Stimulated activated naive CD8-positive, alpha-beta T cell treated with anti-CD3 and anti-CD28 coated beads, Interleukin-15, Interleukin-2, amounts not matched to agents 100 ng/mL and 50 ng/mL, for 24 hours (primary cell): ENCODE measurements around the gene CLNS1A.

ENCODE experiments used
- H3K27ac Mint-ChIP-seq: one replicate; pipeline ENCODE4 v1.8.0; 2021; ENCODE audit warnings: mild to moderate bottlenecking, mixed read lengths
- H3K27me3 Mint-ChIP-seq: one replicate; pipeline ENCODE4 v1.8.0; 2021; ENCODE audit warnings: mixed read lengths
- H3K36me3 Mint-ChIP-seq: one replicate; pipeline ENCODE4 v1.8.0; 2021; ENCODE audit warnings: low read depth, mixed read lengths
- H3K4me1 Mint-ChIP-seq: one replicate; pipeline ENCODE4 v1.8.0; 2021; ENCODE audit warnings: low read depth, mixed read lengths
- H3K4me3 Mint-ChIP-seq: one replicate; pipeline ENCODE4 v1.8.0; 2021; ENCODE audit warnings: mild to moderate bottlenecking, mixed read lengths
- H3K9me3 Mint-ChIP-seq: one replicate; pipeline ENCODE4 v1.8.0; 2021; ENCODE audit warnings: mixed read lengths

Gene CLNS1A, protein sequence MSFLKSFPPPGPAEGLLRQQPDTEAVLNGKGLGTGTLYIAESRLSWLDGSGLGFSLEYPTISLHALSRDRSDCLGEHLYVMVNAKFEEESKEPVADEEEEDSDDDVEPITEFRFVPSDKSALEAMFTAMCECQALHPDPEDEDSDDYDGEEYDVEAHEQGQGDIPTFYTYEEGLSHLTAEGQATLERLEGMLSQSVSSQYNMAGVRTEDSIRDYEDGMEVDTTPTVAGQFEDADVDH

DNA sequence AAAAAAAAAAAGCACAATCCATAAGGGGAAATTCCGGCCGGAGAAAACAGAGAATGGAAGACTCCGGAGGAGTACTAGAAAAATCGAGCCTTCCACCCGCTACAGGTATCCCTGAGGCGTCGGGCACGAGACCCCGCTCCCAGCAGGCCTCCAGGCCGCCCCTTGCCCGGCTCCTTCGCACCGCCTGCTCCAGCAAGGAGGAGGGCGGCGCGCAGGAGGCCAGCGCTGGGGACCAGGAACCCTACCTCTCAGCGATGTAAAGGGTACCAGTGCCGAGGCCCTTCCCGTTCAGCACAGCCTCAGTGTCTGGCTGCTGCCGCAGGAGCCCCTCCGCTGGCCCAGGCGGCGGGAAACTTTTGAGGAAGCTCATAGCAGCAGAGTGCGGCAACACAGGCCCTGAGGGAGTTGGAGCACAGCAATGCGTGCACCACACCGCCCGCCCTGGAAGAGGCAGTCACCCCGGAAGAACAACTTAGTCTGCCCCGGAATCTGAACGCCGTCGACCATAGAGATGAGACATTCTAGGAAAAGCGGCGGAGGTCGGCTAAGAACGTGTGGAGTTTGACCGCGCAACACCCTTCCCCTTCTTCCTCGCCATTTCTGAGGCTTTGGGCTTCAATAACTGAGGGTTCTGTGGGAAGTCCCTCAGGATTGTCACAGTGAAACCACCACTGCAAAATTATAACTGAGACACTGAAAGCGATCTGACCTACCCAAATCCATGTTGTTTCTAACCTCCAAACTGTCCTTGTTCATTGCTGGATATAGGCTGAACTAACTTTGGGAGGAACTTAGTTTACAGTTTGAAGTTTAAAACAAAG is at the start of gene CLNS1A:
Gene CLNS1A (minus strand): TSS at position 450 of the 821 bp plus-strand sequence. CDS start 80 bp downstream, at position 370.
- H3K4me3 Mint-ChIP-seq: peak within 1 kb of the TSS; percentile 92
- peaks cover 47% of the 10 kb centered on the region for H3K4me1 Mint-ChIP-seq
- peaks cover 6% of the 10 kb centered on the region for H3K9me3 Mint-ChIP-seq
- H3K27me3 Mint-ChIP-seq: no peaks in the 10 kb centered on the region
- H3K36me3 Mint-ChIP-seq: peaks cover 35% of the 10 kb centered on the region
- peak within 1 kb of the TSS; percentile 91 for H3K27ac Mint-ChIP-seq

DNA sequence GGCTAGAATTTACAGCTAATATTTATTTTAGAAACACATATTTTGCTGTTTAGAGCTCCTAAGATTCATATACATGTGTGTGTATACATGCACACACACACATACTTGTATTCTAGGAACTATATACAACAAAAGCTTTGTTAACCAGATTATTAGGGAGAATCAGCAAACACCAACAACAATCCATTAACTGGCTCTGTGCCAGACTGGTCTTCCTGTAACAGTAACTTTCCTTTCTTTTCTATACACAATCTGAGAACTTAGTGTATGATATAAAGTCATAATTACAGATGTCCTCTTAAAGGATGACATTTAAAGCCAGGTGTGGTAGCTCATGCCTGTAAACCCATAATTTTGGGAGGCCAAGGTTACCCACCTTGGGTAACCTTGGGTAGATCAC is 49.5 kb upstream of the CLNS1A start:
- Mint-ChIP-seq H3K27ac (no peak overlapping the region), H3K36me3 (peaks cover 57% of the 10 kb centered on the region)

DNA sequence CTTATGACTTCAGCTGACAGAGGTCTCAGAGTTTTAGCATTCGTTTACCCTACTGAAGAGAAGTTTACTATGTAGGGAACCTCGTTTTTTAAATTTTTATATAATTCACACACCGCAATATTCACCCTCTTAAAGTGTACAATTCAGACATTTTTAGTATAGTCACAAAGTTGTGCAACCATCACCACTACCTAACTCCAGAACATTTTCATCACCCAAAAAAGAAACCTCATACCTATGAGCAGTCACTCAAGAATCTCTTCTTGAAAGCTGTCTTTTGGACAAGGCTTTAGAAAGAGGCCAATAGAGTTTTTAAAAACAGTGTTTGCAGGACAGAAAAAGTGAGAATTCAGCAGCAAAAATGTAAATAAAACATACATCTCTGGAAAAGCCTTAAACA is 39.5 kb upstream of the CLNS1A start:
- H3K36me3 Mint-ChIP-seq: peaks cover 73% of the 10 kb centered on the region
- no peak overlapping the region for H3K4me3 Mint-ChIP-seq
- no peaks in the 10 kb centered on the region for H3K9me3 Mint-ChIP-seq
- H3K4me1 Mint-ChIP-seq: no peaks in the 10 kb centered on the region
- no peak overlapping the region for H3K27ac Mint-ChIP-seq
- H3K27me3 Mint-ChIP-seq: no peaks in the 10 kb centered on the region

More for the DNA sequence above, 49.5 kb upstream of the CLNS1A start:
- H3K27me3 Mint-ChIP-seq: no peaks in the 10 kb centered on the region
- no peaks in the 10 kb centered on the region for H3K9me3 Mint-ChIP-seq
- no peak overlapping the region for H3K4me3 Mint-ChIP-seq
- no peaks in the 10 kb centered on the region for H3K4me1 Mint-ChIP-seq

DNA sequence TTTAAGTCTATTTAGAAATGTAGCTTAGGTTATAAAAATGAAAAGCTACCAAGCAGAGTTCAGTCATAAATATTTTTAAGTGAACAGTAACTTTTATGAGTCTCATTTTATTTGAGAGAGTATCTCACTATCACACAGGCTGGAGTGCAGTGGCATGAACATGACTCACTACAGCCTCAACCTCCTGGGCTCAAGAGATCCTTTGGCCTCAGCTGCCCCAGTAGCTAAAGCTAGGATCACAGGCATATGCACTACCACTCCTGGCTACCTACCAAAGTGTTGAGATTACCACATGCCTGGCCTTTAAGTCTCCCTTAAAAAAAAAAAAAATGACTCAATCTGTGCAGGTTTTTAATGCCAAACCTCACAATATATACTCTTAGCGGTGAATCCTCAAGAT is 34.7 kb upstream of the CLNS1A start:
- no peaks in the 10 kb centered on the region for H3K9me3 Mint-ChIP-seq
- H3K27ac Mint-ChIP-seq: no peak overlapping the region
- no peaks in the 10 kb centered on the region for H3K27me3 Mint-ChIP-seq
- H3K4me1 Mint-ChIP-seq: no peaks in the 10 kb centered on the region
- H3K4me3 Mint-ChIP-seq: no peak overlapping the region
- H3K36me3 Mint-ChIP-seq: peaks cover 83% of the 10 kb centered on the region

DNA sequence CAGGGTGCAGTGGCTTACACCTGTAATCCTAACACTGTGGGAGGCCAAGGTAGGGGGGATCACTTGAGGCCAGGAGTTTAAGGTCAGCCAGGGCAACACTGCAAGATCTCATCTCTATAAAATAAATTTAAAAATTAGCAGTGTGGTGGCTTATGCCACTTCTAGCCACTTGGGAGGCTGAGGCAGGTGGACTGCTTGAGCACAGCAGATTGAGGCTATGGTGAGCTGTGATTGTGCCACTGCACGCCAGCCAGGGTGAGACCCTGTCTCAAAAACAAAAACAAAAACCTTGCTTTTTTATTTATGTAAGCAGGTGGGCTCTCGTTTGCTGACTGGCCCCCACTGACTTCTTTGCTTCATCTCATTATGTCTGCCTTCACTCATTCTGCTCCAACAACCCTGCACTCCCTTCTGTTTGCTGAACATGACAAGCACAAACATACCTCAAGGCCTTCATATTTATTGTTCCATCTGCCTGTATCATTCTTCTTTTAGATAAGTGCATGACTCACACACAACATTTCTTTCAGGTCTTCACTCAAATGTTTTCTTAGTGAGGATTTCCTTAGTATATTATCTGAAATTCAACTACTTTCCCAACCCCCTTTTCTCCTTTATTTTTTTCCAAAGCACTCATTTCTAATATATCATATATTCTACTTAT is 32.4 kb upstream of the CLNS1A start:
- no peak overlapping the region for H3K27ac Mint-ChIP-seq
- no peaks in the 10 kb centered on the region for H3K27me3 Mint-ChIP-seq
- no peaks in the 10 kb centered on the region for H3K4me1 Mint-ChIP-seq
- H3K36me3 Mint-ChIP-seq: peaks cover 75% of the 10 kb centered on the region
- H3K4me3 Mint-ChIP-seq: no peak overlapping the region
- H3K9me3 Mint-ChIP-seq: no peaks in the 10 kb centered on the region

DNA sequence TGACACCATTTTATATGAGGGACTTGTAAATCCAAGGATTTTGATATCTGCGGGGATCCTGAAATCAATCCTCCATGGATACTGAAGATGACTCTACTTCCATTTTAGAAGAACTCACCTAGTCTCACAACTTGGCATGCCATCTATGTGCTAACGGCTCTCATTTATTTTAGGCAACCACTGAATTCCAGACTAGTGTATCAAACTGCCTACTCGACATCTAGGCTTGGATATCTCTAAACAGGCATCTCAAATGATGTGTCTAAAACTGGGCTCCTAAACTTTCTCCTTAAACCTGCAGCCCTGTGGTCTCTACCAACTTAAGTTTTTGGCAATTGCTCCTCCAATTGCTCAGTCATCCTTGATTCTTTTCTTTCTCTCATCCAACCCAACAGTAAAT is 31.2 kb upstream of the CLNS1A start:
- Mint-ChIP-seq H3K36me3 (peaks cover 66% of the 10 kb centered on the region), H3K4me1 (no peaks in the 10 kb centered on the region), H3K27ac (no peak overlapping the region), H3K27me3 (no peaks in the 10 kb centered on the region), H3K4me3 (no peak overlapping the region), H3K9me3 (no peaks in the 10 kb centered on the region)

DNA sequence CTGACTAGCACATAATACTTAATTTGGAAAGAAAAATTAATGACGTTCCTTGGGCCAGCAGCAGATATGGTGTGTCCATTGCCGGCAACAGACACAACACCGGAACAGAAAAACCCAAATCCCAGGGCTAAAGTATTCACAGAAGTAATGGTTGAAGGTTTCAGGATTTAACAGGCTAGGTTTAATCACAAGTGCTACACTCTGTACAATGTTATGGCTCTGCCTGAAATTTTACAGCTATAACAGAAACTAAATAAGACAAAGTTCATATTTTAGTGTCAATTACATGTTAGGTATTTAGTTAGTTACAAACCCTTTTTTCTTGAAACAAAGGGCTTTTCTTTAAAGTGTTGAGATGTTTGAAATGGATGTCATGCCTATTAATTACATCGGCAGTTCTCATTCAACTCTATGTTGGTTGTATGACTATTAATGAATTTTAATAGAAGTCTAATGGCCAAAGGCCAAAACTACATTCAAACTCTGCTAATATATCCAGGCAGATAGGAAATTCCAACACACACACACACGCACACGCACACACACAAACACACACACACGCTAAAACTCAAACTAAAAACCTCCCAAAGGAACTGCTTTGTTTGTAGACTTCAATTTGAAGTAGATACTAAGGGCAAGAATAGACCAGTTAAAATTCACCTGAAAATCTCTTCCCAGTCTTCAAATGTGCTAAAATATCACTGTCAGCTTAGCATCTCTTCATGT is 27.8 kb upstream of the CLNS1A start:
- Mint-ChIP-seq H3K9me3 (no peaks in the 10 kb centered on the region), H3K4me1 (peaks cover 8% of the 10 kb centered on the region), H3K36me3 (peaks cover 41% of the 10 kb centered on the region), H3K4me3 (no peak overlapping the region), H3K27ac (no peak overlapping the region), H3K27me3 (no peaks in the 10 kb centered on the region)

DNA sequence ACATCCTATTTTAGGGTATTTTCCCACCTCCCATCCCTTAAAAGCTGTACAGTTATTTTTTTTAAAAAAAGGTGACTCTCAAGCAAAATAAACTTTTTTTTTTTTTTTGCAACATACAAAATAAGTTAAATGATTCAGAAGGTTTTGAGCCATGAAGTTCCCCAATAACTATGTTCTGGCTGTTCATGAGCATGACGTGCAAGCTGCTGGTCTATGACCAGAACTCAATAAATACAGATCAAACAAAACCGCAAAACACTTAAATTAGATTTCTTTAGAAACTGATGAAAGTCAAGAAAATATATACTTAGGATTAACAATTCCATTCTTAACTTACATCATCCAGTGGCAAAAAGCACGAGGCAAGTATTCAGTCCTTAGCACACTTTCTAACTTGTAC is 24.1 kb upstream of the CLNS1A start:
- peaks cover 8% of the 10 kb centered on the region for H3K4me1 Mint-ChIP-seq

DNA sequence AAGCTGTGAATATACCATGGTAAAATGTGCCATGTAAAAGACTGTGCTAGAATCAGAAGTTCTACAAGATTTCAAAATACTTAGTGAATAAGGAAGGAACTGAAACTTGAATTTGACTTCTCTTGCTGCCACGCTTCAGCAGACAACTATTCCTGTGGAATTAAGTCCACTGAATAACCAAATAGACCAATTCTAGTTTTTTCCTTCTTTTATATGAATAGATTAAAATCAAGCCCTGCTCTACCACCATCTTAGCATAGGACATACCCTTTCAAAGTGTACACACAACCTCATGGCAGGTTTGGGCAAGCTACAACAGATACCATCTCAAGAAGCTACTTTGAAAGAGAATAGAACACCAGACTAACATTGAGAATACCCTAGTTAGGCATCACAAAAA is 23.4 kb upstream of the CLNS1A start:
- Mint-ChIP-seq H3K27ac (no peak overlapping the region), H3K9me3 (no peaks in the 10 kb centered on the region), H3K27me3 (no peaks in the 10 kb centered on the region), H3K4me1 (peaks cover 8% of the 10 kb centered on the region), H3K4me3 (no peak overlapping the region), H3K36me3 (peaks cover 2% of the 10 kb centered on the region)

More for the DNA sequence above, 24.1 kb upstream of the CLNS1A start:
- H3K9me3 Mint-ChIP-seq: no peaks in the 10 kb centered on the region
- H3K27me3 Mint-ChIP-seq: no peaks in the 10 kb centered on the region
- H3K4me3 Mint-ChIP-seq: no peak overlapping the region
- H3K36me3 Mint-ChIP-seq: peaks cover 10% of the 10 kb centered on the region
- H3K27ac Mint-ChIP-seq: no peak overlapping the region

DNA sequence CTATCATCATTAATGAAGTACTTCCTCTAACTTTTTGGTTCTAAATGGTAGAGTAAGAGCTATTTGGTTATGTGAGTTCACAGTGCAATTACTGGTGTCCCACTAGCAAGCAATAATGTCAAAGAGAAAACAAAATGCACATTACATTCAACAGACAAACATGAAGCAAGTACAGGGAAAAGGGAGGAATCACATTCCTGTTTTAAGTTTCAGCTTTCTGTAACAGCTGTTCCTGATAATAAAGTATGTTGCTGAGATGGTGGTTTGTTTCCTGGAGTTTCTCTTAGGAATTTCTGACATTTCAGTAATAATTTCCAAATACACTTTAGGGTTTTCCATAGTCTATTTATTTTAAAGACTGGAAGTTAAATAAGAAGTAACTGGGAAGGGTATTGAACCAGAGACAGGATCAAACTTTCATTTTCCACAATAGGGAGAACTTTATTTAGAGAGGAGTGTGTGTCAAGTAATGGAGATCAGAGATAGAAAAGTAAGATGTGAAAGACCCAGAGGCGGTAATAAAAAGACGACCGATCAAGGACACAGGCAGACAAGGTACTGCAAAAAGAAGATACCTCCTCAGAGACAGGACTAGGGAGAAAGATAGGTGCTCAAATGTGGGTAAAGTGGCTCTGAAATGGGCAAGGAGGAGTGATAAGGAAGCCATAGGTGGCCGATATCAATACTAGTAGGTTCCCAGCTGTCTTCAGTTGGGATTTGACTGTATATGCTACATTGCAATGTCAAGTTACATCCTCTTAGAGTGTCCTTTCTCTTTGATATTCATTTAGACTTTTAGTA is 20.8 kb upstream of the CLNS1A start:
- Mint-ChIP-seq H3K4me3 (no peak overlapping the region), H3K27ac (no peak overlapping the region), H3K36me3 (no peaks in the 10 kb centered on the region), H3K4me1 (peaks cover 8% of the 10 kb centered on the region), H3K9me3 (no peaks in the 10 kb centered on the region), H3K27me3 (no peaks in the 10 kb centered on the region)

DNA sequence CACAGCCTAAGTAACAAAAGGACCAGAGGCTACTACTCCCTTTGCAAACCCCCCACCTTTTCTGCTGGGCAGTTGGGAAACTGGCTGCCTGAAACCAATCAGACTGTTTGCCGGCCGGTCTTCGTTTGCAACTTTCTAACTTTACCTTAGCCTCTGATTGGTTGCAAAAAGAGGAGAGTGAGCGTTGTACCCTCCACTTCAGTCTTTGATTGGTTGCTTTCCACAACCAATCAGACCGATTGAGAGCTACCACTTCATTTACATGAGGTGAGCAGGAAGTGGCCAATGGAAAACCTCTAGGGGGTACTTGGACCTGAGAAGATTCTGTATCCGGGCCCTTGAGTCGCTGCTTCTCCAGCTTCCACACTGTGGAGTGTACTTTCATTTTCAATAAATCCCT is 18.8 kb upstream of the CLNS1A start:
- Mint-ChIP-seq H3K4me1 (peaks cover 8% of the 10 kb centered on the region), H3K27ac (no peak overlapping the region), H3K27me3 (no peaks in the 10 kb centered on the region), H3K4me3 (no peak overlapping the region), H3K36me3 (no peaks in the 10 kb centered on the region), H3K9me3 (no peaks in the 10 kb centered on the region)

DNA sequence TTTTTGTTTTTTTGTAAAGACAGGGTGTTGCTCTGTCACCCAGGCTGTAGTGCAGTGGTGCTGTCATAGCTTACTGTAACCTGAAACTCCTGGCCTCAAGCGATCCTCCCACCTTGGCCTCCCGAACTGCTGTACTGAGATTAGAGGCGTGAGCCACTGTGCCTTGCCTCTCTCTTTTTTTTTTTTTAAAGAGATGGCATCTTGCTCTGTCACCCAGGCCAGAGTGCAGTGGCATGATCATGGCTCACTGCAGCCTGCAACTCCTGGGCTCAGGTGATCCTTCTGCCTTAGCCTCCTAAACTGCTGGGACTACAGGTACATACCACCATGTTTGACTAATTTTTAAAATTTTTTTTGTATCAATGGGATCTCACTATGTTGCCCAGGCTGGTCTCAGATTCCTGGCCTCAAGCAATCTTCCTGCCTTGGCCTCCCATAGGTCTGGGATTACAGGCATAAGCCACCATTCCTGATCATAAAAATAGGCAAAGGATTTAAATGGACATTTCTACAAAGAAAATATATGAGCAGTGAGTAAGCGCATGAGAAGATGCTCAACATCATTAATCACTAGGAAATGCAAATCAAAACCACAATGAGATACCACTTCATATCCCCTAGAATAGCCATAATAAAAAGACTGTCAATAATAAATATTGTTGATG is 17.3 kb upstream of the CLNS1A start:
- no peaks in the 10 kb centered on the region for H3K36me3 Mint-ChIP-seq
- no peaks in the 10 kb centered on the region for H3K27me3 Mint-ChIP-seq
- H3K27ac Mint-ChIP-seq: no peak overlapping the region
- H3K9me3 Mint-ChIP-seq: no peaks in the 10 kb centered on the region
- no peaks in the 10 kb centered on the region for H3K4me1 Mint-ChIP-seq
- H3K4me3 Mint-ChIP-seq: no peak overlapping the region

DNA sequence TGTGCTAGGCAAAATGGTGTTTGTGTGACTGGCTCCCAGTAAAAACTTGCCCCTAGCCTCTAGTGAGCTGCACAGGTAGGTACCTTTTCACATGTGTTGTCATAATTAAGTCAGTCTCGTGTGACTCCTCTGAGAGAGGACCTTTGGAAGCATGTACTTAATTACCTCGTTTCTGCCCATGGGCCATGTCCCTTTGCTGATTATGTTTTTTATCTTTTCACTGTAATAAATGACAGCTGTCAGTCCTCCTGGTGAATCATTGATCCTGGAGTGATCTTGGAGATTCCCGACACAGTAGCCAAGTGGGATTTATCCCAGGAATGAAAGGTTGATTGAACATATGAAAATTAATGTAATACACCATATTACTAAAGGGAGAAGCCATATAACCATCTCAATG is 12.5 kb upstream of the CLNS1A start:
- Mint-ChIP-seq H3K4me3 (no peak overlapping the region), H3K4me1 (no peaks in the 10 kb centered on the region), H3K36me3 (no peaks in the 10 kb centered on the region), H3K9me3 (no peaks in the 10 kb centered on the region), H3K27ac (no peak overlapping the region), H3K27me3 (peaks cover 7% of the 10 kb centered on the region)
